ES-I3 (cell line): Measurements from ENCODE around the gene CHRNB2.

ENCODE experiments used
- H3K36me3 ChIP-seq: 2 replicates; pipeline ENCODE4 v1.6.1; 2013; ENCODE audit warnings: mild to moderate bottlenecking, low read length, control low read depth, moderate library complexity; ENCODE audit not compliant: insufficient read depth
- H3K4me1 ChIP-seq: 2 replicates; pipeline ENCODE4 v1.6.1; 2013; ENCODE audit warnings: mild to moderate bottlenecking, control low read depth, low read length; ENCODE audit not compliant: insufficient read depth
- H3K9ac ChIP-seq: 2 replicates; pipeline ENCODE4 v1.6.1; 2013; ENCODE audit warnings: low read depth, mild to moderate bottlenecking, low read length, moderate library complexity
- H3K9me3 ChIP-seq: 2 replicates; pipeline ENCODE4 v1.6.1; 2013; ENCODE audit warnings: mild to moderate bottlenecking, low read length, moderate library complexity; ENCODE audit not compliant: control insufficient read depth, insufficient read depth

Gene CHRNB2

GRCh38 chr1:154559466-154560044 lies 8.0 kb upstream of the CHRNB2 start:
- H3K9ac ChIP-seq, result peak overlapping the region; percentile 62
- peaks cover 12% of the 10 kb centered on the region for H3K4me1 ChIP-seq
- H3K9me3 ChIP-seq, result no peaks in the 10 kb centered on the region
- peaks cover 11% of the 10 kb centered on the region for H3K36me3 ChIP-seq

GRCh38 chr1:154565876-154566275 lies 1.7 kb upstream of the CHRNB2 start:
- H3K36me3 ChIP-seq, result no peaks in the 10 kb centered on the region; the same call in 1 of the 2 replicates
- H3K4me1 ChIP-seq, result 0 out of 2 replicates have a peak, but pooled peaks cover 5% of the 10 kb centered on the region

GRCh38 chr1:154568157-154568815 lies 708 bp downstream of the CHRNB2 start:
- H3K4me1 ChIP-seq, result peaks cover 10% of the 10 kb centered on the region; the same call in 1 of the 2 replicates
- H3K9ac ChIP-seq, result peak overlapping the region; percentile 64; the same call in 1 of the 2 replicates
- H3K36me3 ChIP-seq, result no peaks in the 10 kb centered on the region; the same call in 1 of the 2 replicates
- H3K9me3 ChIP-seq, result no peaks in the 10 kb centered on the region

More at GRCh38 chr1:154565876-154566275, 1.7 kb upstream of the CHRNB2 start:
- no peak overlapping the region for H3K9ac ChIP-seq
- no peaks in the 10 kb centered on the region for H3K9me3 ChIP-seq

- Histone ChIP-seq H3K9me3 (no peaks in the 10 kb centered on the region), H3K9ac (no peak overlapping the region), H3K4me1 (peaks cover 10% of the 10 kb centered on the region; the same call in 1 of the 2 replicates), H3K36me3 (no peaks in the 10 kb centered on the region)
These were observed 3.8 kb downstream of the CHRNB2 start for GRCh38 chr1:154571244-154571963.

GRCh38 chr1:154571964-154572288 lies 4.3 kb downstream of the CHRNB2 start:
- Histone ChIP-seq H3K36me3 (no peaks in the 10 kb centered on the region), H3K9me3 (no peaks in the 10 kb centered on the region), H3K4me1 (peaks cover 10% of the 10 kb centered on the region; the same call in 1 of the 2 replicates), H3K9ac (no peak overlapping the region)

- H3K36me3 ChIP-seq, result no peaks in the 10 kb centered on the region
- no peak overlapping the region for H3K9ac ChIP-seq
- H3K9me3 ChIP-seq, result no peaks in the 10 kb centered on the region
- H3K4me1 ChIP-seq, result peaks cover 10% of the 10 kb centered on the region; the same call in 1 of the 2 replicates
These were observed 5.0 kb downstream of the CHRNB2 start for GRCh38 chr1:154572468-154573167.

GRCh38 chr1:154573168-154573510 lies 5.6 kb downstream of the CHRNB2 start:
- peaks cover 10% of the 10 kb centered on the region; the same call in 1 of the 2 replicates for H3K4me1 ChIP-seq
- no peaks in the 10 kb centered on the region for H3K36me3 ChIP-seq
- H3K9me3 ChIP-seq, result no peaks in the 10 kb centered on the region
- H3K9ac ChIP-seq, result no peak overlapping the region

GRCh38 chr1:154574716-154575115 lies 7.1 kb downstream of the CHRNB2 start:
- H3K36me3 ChIP-seq, result no peaks in the 10 kb centered on the region; the same call in 1 of the 2 replicates
- no peak overlapping the region for H3K9ac ChIP-seq
- no peaks in the 10 kb centered on the region for H3K9me3 ChIP-seq
- peaks cover 5% of the 10 kb centered on the region; the same call in 1 of the 2 replicates for H3K4me1 ChIP-seq

GRCh38 chr1:154575147-154575927 lies 7.8 kb downstream of the CHRNB2 start:
- Histone ChIP-seq H3K9ac (no peak overlapping the region), H3K36me3 (peaks cover 6% of the 10 kb centered on the region), H3K9me3 (no peaks in the 10 kb centered on the region), H3K4me1 (peaks cover 5% of the 10 kb centered on the region; the same call in 1 of the 2 replicates)

GRCh38 chr1:154575951-154576566 lies 8.5 kb downstream of the CHRNB2 start:
- Histone ChIP-seq H3K4me1 (peaks cover 5% of the 10 kb centered on the region; the same call in 1 of the 2 replicates), H3K9ac (no peak overlapping the region)

GRCh38 chr1:154577346-154578057 lies 9.9 kb downstream of the CHRNB2 start:
- no peak overlapping the region for H3K9ac ChIP-seq
- H3K36me3 ChIP-seq, result peaks cover 12% of the 10 kb centered on the region
- peaks cover 1% of the 10 kb centered on the region; the same call in 1 of the 2 replicates for H3K4me1 ChIP-seq
- H3K9me3 ChIP-seq, result no peaks in the 10 kb centered on the region

More at GRCh38 chr1:154575951-154576566, 8.5 kb downstream of the CHRNB2 start:
- peaks cover 8% of the 10 kb centered on the region for H3K36me3 ChIP-seq
- no peaks in the 10 kb centered on the region for H3K9me3 ChIP-seq

- Histone ChIP-seq H3K9ac (no peak overlapping the region), H3K36me3 (peaks cover 18% of the 10 kb centered on the region), H3K4me1 (no peaks in the 10 kb centered on the region), H3K9me3 (no peaks in the 10 kb centered on the region)
These were observed 10.5 kb downstream of the CHRNB2 start for GRCh38 chr1:154578058-154578418.

- H3K36me3 ChIP-seq, result peaks cover 30% of the 10 kb centered on the region
- no peaks in the 10 kb centered on the region for H3K9me3 ChIP-seq
- no peak overlapping the region for H3K9ac ChIP-seq
- no peaks in the 10 kb centered on the region for H3K4me1 ChIP-seq
These were observed 11.8 kb downstream of the CHRNB2 start for GRCh38 chr1:154579374-154579773.
